ENCODE measurements around the gene SCN9A. TPM values are rescaled to one million over a fixed set of nuclear protein-coding genes. Genes with fewer than 3 reads are reported as not detected.
"Not testable (repeated sequence)": the region's sequence is repeated elsewhere in the genome, so short reads cannot be mapped to it uniquely, and the experiment has no call there.

The SCN9A gene
- total RNA-seq, 1 donor: 0.63 TPM

GRCh38 chr2:166224197-166224596, 151.5 kb downstream of the SCN9A start:
- Histone ChIP-seq H3K27me3 (ENCODE audit: insufficient read depth, low read length) (no peaks in the 10 kb centered on the region), H3K4me3 (ENCODE audit: low read length) (no peak overlapping the region), H3K9me3 (ENCODE audit: low read depth, low read length) (no peaks in the 10 kb centered on the region), H3K4me1 (ENCODE audit: insufficient read depth, low read length) (no peaks in the 10 kb centered on the region)

GRCh38 chr2:166223298-166223697, 152.4 kb downstream of the SCN9A start:
- H3K4me1 ChIP-seq (ENCODE audit: insufficient read depth, low read length): no peaks in the 10 kb centered on the region
- H3K9me3 ChIP-seq (ENCODE audit: low read depth, low read length): no peaks in the 10 kb centered on the region
- H3K4me3 ChIP-seq (ENCODE audit: low read length): no peak overlapping the region

DNA sequence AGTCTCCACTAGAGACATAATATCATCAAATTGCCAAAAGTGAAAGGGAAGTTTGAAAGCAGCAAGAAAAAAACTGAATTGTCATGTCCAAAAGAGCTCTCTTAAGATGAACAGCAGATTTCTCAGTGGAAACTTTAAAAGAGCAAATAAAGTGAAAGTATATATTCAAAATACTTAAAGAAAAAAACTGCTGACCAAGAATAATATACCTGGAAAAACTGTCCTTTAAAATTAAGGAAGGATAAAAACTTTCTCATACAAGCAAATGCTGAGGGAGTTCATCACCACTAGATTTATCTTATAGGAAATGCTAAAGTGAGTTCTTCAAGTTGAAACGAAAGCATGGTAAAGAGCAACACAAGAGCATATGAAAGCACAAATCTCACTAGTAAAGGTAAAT, 164.7 kb downstream of the SCN9A start:
- no peak overlapping the region for H3K4me3 ChIP-seq (ENCODE audit: low read length)
- peaks cover 18% of the 10 kb centered on the region for H3K9me3 ChIP-seq (ENCODE audit: low read depth, low read length)
- no peaks in the 10 kb centered on the region for H3K27me3 ChIP-seq (ENCODE audit: insufficient read depth, low read length)
- H3K4me1 ChIP-seq (ENCODE audit: insufficient read depth, low read length): no peaks in the 10 kb centered on the region

More at GRCh38 chr2:166223298-166223697, 152.4 kb downstream of the SCN9A start:
- H3K27me3 ChIP-seq (ENCODE audit: insufficient read depth, low read length): no peaks in the 10 kb centered on the region

DNA sequence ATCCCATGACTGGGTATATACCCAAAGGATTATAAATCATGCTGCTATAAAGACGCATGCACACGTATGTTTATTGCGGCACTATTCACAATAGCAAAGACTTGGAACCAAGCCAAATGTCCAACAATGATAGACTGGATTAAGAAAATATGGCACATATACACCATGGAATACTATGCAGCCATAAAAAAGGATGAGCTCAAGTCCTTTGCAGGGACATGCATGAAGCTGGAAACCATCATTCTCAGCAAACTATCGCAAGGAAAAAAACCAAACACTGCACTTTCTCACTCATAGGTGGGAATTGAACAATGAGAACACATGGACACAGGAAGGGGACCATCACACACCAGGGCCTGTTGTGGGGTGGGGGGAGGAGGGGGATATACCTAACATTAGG, 165.8 kb downstream of the SCN9A start:
- not testable (repeated sequence) for H3K9me3 ChIP-seq (ENCODE audit: low read depth, low read length); H3K4me1 ChIP-seq (ENCODE audit: insufficient read depth, low read length); H3K4me3 ChIP-seq (ENCODE audit: low read length); H3K27me3 ChIP-seq (ENCODE audit: insufficient read depth, low read length)

- not testable (repeated sequence) for H3K9me3 ChIP-seq (ENCODE audit: low read depth, low read length); H3K27me3 ChIP-seq (ENCODE audit: insufficient read depth, low read length)
Observed at GRCh38 chr2:166209367-166209766, 166.4 kb downstream of the SCN9A start.

GRCh38 chr2:166206153-166206552, 169.6 kb downstream of the SCN9A start:
- H3K4me3 ChIP-seq (ENCODE audit: low read length); H3K27me3 ChIP-seq (ENCODE audit: insufficient read depth, low read length); H3K4me1 ChIP-seq (ENCODE audit: insufficient read depth, low read length); H3K9me3 ChIP-seq (ENCODE audit: low read depth, low read length): not testable (repeated sequence)

More at GRCh38 chr2:166209367-166209766, 166.4 kb downstream of the SCN9A start:
- H3K4me3 ChIP-seq (ENCODE audit: low read length); H3K4me1 ChIP-seq (ENCODE audit: insufficient read depth, low read length): not testable (repeated sequence)

GRCh38 chr2:166202778-166203177, 173.0 kb downstream of the SCN9A start:
- Histone ChIP-seq H3K4me1 (ENCODE audit: insufficient read depth, low read length) (no peaks in the 10 kb centered on the region), H3K9me3 (ENCODE audit: low read depth, low read length) (no peaks in the 10 kb centered on the region), H3K4me3 (ENCODE audit: low read length) (no peak overlapping the region), H3K27me3 (ENCODE audit: insufficient read depth, low read length) (no peaks in the 10 kb centered on the region)

GRCh38 chr2:166197446-166197845, 178.3 kb downstream of the SCN9A start:
- Histone ChIP-seq H3K4me3 (ENCODE audit: low read length) (no peak overlapping the region), H3K9me3 (ENCODE audit: low read depth, low read length) (no peaks in the 10 kb centered on the region), H3K4me1 (ENCODE audit: insufficient read depth, low read length) (no peaks in the 10 kb centered on the region), H3K27me3 (ENCODE audit: insufficient read depth, low read length) (no peaks in the 10 kb centered on the region)

DNA sequence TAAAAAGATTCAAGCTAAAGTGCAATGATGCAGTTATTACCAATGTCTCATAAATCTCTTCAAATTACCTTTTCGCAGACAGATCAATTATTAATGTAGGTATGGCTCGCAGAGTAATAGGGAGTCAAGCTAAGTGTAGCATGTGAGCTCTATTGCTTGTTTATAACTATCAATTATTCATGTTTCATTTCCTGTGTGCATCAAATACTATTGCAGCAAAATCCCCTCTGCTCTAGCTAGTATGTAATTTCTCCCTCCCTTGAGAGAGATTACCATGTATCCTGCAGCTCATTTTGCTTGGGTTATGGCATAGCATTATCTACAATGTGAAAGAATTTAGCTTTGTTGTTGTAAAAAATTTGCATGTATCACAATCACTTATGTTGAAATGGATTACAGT, 182.3 kb downstream of the SCN9A start:
- H3K9me3 ChIP-seq (ENCODE audit: low read depth, low read length): no peaks in the 10 kb centered on the region
- H3K4me1 ChIP-seq (ENCODE audit: insufficient read depth, low read length): no peaks in the 10 kb centered on the region
- H3K27me3 ChIP-seq (ENCODE audit: insufficient read depth, low read length): no peaks in the 10 kb centered on the region
- no peak overlapping the region for H3K4me3 ChIP-seq (ENCODE audit: low read length)

- H3K4me1 ChIP-seq (ENCODE audit: insufficient read depth, low read length): no peaks in the 10 kb centered on the region
- H3K9me3 ChIP-seq (ENCODE audit: low read depth, low read length): no peaks in the 10 kb centered on the region
- no peaks in the 10 kb centered on the region for H3K27me3 ChIP-seq (ENCODE audit: insufficient read depth, low read length)
- no peak overlapping the region for H3K4me3 ChIP-seq (ENCODE audit: low read length)
Observed at GRCh38 chr2:166188084-166188483, 187.7 kb downstream of the SCN9A start.

DNA sequence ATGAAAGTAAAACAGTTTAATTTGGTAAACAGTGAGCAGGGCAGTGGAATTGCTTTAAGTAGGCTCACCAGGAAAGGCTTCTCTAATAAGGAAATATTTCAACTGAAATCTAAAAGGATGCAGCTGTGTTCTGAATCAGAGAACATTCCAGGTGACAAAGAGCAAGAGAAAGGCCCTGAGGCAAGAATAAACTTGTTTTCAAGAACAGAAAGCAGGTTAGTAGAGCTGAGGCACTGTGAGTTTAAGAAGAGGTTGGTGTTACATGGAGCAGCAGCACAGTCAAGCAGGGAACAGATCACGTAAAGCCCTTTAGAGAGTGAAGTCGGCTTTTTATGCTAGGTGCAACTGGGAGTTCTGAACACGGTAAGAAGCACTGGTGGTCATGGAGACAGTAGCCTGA, 191.0 kb downstream of the SCN9A start:
- H3K27me3 ChIP-seq (ENCODE audit: insufficient read depth, low read length): no peaks in the 10 kb centered on the region
- no peaks in the 10 kb centered on the region for H3K9me3 ChIP-seq (ENCODE audit: low read depth, low read length)
- H3K4me1 ChIP-seq (ENCODE audit: insufficient read depth, low read length): no peaks in the 10 kb centered on the region
- H3K4me3 ChIP-seq (ENCODE audit: low read length): no peak overlapping the region

DNA sequence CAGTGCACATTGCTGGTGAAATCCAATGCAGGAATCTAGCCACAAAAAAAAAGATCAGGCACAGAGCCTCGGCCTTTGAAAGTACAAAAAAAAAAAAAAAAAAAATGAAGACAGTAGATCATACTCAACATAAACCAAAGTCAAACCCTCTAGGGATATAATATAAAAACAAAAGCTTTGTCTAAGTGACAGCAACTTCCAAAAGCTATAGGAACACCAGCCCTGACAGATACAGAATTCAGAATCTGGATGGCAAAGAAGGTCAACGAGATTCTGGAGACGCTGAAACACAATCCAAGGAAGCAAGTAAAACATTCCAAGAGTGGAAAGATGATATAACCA, 194.0 kb downstream of the SCN9A start:
- Histone ChIP-seq H3K4me1 (ENCODE audit: insufficient read depth, low read length) (no peaks in the 10 kb centered on the region), H3K9me3 (ENCODE audit: low read depth, low read length) (no peaks in the 10 kb centered on the region), H3K4me3 (ENCODE audit: low read length) (no peak overlapping the region)

GRCh38 chr2:166180951-166181812, 194.6 kb downstream of the SCN9A start:
- H3K27me3 ChIP-seq (ENCODE audit: insufficient read depth, low read length): no peaks in the 10 kb centered on the region
- no peaks in the 10 kb centered on the region for H3K9me3 ChIP-seq (ENCODE audit: low read depth, low read length)
- no peak overlapping the region for H3K4me3 ChIP-seq (ENCODE audit: low read length)
- H3K4me1 ChIP-seq (ENCODE audit: insufficient read depth, low read length): no peaks in the 10 kb centered on the region

More for the DNA sequence above, 194.0 kb downstream of the SCN9A start:
- H3K27me3 ChIP-seq (ENCODE audit: insufficient read depth, low read length): no peaks in the 10 kb centered on the region

GRCh38 chr2:166179201-166179600, 196.5 kb downstream of the SCN9A start:
- Histone ChIP-seq H3K9me3 (ENCODE audit: low read depth, low read length) (no peaks in the 10 kb centered on the region), H3K27me3 (ENCODE audit: insufficient read depth, low read length) (no peaks in the 10 kb centered on the region), H3K4me1 (ENCODE audit: insufficient read depth, low read length) (no peaks in the 10 kb centered on the region), H3K4me3 (ENCODE audit: low read length) (no peak overlapping the region)

- no peaks in the 10 kb centered on the region for H3K4me1 ChIP-seq (ENCODE audit: insufficient read depth, low read length)
- H3K4me3 ChIP-seq (ENCODE audit: low read length): no peak overlapping the region
- H3K9me3 ChIP-seq (ENCODE audit: low read depth, low read length): no peaks in the 10 kb centered on the region
- H3K27me3 ChIP-seq (ENCODE audit: insufficient read depth, low read length): no peaks in the 10 kb centered on the region
Observed at GRCh38 chr2:166173263-166173662, 202.5 kb downstream of the SCN9A start.

GRCh38 chr2:166171216-166171615, 204.5 kb downstream of the SCN9A start:
- H3K4me1 ChIP-seq (ENCODE audit: insufficient read depth, low read length): no peaks in the 10 kb centered on the region
- peaks cover 3% of the 10 kb centered on the region for H3K27me3 ChIP-seq (ENCODE audit: insufficient read depth, low read length)
- H3K4me3 ChIP-seq (ENCODE audit: low read length): no peak overlapping the region
- H3K9me3 ChIP-seq (ENCODE audit: low read depth, low read length): no peaks in the 10 kb centered on the region

Data from mononuclear cell (primary cell).